Ovary (tissue), 3 donors: ENCODE results near the gene SLC9A8.

ENCODE experiments used
- CTCF ChIP-seq, 3 donors: fragments of 450-650 bp in 2 of 3; fragments of 200-600 bp in 1 of 3; IDR thresholded peaks; one replicate each; pipeline versions ENCODE4 v1.5.1 to v1.8.0; 2016 to 2022; ENCODE audit warnings: antibody characterized with exemption in 3 of 3, mild to moderate bottlenecking in 1 of 3
- EP300 ChIP-seq: sonication (generic); formaldehyde crosslinking; IDR thresholded peaks from one replicate; pipeline ENCODE4 v1.6.1; 2017; ENCODE audit warnings: antibody characterized with exemption
- POLR2A ChIP-seq: fragments of 450-650 bp; IDR thresholded peaks from one replicate; pipeline ENCODE4 v1.6.1; 2017; ENCODE audit warnings: antibody characterized with exemption, mild to moderate bottlenecking, moderate library complexity
- donor health status: DM: no; HTN: no; CAD: no.

GRCh38 chr20:49914310-49915117 lies 101.9 kb downstream of the SLC9A8 start:
- no peak for TF ChIP-seq CTCF (IDR thresholded peaks at IDR 0.05)
- no peak for TF ChIP-seq POLR2A
- TF ChIP-seq EP300: no peak
